Regular cardiac myocyte (primary cell): ENCODE results near the gene AKAP12. TPM values are rescaled to one million over a fixed set of nuclear protein-coding genes. Genes with fewer than 3 reads are reported as not detected.

Source experiments
- total RNA-seq: library from RNA; depleted of rRNA; stranded (reverse); fragments of >200 nt; gene quantifications from 2 replicates; pipeline ENCODE4 v1.2.3, GENCODE V29; 2014

AKAP12 gene
- 185 and 198 TPM in 2 replicates for total RNA-seq

GRCh38 chr6:151239603-151240035 lies at the start of gene AKAP12:
AKAP12 (plus strand) TSS chr6:151239967; CDS start chr6:151240563, 596 bp downstream.

GRCh38 chr6:151391471-151392413 lies 152.0 kb downstream of the AKAP12 start, which contains the start of gene ZBTB2:
ZBTB2 (minus strand) TSS chr6:151391559; CDS start chr6:151373637, 17,922 bp downstream.

Other genes with a start within 250 kb of the AKAP12 start
- 5.6 and 7.9 TPM in 2 replicates for gene ZBTB2, start 151.6 kb downstream of the AKAP12 start, total RNA-seq
- 56.9 and 101 TPM in 2 replicates for gene RMND1, start 212.2 kb downstream of the AKAP12 start, total RNA-seq